Activated effector memory CD4-positive, alpha-beta T cell treated with anti-CD3 and anti-CD28 coated beads, Interleukin-2, amount 50 U/mL, for 16 hours (primary cell): ENCODE measurements around the gene MPIG6B.

ENCODE experiments used
- DNase-seq: peaks from one replicate; pipeline ENCODE4 v3.0.0-alpha.2; 2020

Gene MPIG6B

DNA sequence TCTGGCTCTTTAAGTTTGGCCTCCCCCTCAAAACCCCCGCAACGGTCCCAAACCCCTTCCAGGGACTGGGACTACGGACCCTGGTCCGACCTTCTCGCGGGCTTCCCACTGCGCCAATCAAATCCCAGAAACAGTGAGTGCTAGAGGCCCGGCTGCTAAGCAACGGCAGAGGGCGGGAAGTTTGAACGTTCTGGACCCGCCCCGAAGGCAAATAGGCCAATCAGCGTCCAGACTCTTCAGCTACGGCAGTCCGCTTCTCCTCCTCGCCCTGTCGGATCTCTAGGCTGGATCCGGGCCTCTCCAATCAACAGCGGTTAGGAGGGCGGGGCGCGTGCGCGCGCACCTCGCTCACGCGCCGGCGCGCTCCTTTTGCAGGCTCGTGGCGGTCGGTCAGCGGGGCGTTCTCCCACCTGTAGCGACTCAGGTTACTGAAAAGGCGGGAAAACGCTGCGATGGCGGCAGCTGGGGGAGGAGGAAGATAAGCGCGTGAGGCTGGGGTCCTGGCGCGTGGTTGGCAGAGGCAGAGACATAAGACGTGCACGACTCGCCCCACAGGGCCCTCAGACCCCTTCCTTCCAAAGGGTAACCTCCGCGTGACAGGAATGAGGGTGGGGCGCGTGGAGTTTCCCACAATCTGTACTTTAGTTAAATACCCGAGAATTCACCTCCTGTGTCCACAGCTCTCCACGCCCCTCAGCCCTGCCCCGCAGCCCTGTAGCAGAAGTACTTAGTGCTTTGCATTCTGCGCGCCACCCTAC, 16.6 kb downstream of the MPIG6B start, which contains the start of gene MSH5:
Gene MSH5, plus strand, starts transcription at position 367 of the 758 bp plus-strand sequence. CDS start 462 bp downstream, outside the sequence.
- DNase-seq = peak; percentile 98

DNA sequence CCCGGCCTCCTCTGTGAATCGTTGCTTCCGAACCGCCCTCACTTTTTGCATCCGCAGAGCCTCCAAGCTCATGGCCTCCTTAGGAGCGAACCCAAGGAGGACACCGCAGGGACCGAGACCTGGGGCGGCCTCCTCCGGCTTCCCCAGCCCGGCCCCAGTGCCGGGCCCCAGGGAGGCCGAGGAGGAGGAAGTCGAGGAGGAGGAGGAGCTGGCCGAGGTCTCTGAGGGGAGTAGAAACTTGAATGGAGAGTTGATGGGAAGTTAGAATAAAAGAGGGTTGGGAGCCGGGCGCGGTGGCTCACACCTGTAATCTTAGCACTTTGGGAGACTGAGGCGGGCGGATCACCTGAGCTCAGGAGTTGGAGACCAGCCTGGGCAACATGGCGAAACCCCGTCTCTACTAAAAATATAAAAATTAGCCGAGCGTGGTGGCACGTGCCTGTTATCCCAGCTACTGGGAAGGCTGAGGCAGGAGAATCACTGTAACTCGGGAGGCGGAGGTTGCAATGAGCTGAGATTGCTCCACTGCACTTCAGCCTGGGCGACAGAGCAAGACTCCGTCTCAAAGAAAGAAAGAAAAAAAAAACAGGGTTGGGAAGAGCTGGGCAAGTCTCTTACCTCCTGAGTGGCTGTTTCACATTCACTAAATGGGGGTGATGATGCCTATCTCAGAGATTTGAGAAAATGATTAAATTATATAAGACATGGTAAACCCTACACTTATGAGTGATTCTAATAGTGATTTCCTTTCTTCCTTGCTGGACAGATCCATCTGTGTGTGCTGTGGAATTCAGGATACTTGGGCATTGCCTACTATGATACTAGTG, 17.4 kb downstream of the MPIG6B start:
- DNase-seq = no peak

DNA sequence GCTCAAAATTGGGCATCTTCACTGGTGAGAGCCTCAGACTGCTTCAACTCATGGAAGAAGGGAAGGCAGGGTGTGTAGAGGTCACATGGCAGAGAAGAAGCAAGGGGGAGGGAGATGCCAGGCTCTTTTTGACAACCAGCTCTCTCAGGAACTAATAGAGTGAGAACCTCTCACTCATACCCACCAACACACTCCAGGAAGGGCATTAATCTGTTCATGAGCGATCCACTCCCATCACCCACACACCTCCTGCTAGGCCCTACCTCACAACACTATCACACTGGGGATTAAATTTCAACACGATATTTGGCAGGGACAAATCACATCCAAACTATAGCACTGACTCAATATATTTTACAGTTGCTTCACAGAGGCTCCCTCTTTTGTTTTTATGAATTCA, 18.6 kb downstream of the MPIG6B start:
- no peak for DNase-seq

DNA sequence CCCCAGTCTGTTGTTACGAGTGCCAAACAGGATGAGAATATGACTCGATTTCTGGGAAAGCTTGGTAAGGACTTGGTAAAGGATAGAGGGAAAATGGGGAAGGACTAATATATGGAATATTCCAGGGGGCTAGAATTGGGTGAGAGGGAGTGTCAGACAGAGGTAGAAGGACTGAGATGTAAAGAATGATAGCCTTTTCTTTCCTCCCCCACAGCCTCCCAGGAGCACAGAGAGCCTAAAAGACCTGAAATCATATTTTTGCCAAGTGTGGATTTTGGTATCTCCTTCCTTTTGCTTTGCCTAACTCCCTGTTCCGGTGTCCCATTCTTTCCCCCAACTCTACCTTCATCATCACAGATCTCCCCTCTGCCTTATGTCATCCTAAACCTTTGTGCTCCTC, 19.7 kb downstream of the MPIG6B start:
- no peak for DNase-seq

DNA sequence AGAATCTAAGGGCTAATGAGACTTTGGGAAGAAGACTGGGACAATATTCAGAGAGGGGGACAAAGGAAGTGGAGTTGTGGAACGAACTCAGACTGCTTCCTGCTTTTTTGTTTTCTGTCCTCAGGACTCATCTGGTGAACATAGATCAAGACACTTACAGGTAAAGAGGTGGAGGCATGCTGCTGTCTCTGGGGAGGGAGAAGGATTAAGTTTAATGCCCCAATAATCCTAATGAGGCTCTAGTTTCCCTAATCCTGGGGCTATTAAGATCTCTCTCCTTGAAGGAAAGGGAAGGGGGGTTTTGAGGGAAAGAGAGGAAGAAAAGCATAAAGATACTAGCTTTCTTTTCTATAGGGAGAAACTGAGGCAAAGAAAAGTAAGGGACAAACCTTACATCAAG, 21.2 kb downstream of the MPIG6B start:
- no peak for DNase-seq

DNA sequence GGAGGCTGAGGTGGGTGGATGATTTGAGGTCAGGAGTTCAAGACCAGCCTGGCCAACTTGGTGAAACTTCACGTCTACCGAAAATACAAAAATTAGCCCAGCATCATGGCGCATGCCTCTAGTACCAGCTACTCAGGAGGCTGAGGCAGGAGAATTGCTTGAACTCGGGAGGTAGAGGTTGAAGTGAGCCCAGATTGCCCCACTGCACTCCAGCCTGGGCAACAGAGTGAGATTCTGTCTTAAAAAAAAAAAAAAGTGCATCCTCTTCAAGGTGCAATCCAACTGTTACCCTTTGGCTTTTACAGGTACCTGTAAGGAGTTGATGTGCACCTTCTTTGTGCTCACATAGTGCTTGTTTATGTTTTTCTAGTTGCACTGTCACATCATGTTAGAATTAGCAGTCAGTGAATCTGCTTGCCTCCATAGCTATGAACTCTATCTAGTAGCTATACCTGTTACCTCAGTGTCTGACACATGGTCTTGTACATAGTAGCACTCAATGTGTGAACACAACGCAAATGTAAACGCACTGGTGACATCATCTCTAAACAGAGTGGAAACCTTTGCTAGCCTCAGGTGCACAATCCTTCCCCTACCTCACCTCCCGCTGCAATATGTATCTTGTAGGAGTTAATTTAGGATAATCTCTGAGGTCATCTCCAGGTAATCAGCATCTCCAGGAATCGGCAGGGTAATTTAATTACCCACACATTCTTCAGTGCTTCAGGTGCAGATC, 26.3 kb downstream of the MPIG6B start:
- DNase-seq = no peak

DNA sequence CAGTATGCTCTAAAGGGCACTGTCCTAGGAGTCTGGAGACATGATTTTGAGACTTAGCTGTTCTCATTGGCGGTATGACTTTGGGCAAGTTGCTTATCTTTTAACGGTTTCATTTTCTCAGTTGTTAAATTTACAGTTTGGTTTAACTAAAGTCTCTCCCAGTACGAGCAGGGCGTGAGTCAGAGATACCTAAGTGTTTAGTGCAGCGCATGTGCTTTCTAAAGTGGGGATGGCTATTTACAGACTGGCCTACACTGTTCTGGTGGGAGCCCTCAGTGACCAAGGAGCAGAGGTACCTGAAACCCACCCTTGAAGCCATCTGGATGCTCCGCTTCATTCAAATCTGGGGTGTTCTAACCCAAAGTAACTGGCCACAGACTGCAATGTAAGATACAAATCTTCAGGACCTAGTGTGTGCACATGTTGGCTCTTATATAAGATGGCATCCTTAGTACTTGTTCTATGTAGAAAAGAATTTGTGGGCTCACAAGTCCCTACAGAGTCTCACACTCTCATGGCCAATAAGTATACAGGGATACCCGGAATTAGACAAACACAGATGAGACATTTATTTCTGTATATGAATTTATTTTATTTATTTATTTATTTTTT, 27.3 kb downstream of the MPIG6B start:
- DNase-seq = no peak

DNA sequence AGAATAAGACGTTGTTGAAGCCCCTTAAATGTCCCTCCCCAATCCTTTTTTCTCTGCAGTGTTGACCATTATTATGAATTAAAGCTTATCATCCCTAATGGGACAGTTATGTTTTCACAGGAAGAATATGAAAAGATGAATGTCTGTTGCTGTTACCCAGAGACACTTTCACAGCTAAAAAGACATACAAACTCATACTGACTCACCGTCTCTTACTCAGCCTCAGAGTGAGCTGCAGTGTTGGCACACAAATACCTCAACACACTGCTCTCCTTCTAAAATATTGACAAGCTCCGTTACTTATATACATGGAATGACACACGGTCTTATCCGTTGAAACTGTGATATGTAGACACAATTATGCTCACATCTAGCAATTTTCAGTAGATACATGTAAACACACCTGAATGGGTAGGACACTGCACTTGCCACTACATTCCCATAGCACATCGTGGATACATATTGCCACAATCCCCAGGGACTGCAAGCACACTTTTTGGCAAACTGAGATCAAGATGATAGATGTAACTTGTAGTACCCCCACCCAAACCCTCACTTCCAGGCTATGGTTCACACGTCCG, 29.7 kb downstream of the MPIG6B start:
- DNase-seq = no peak

DNA sequence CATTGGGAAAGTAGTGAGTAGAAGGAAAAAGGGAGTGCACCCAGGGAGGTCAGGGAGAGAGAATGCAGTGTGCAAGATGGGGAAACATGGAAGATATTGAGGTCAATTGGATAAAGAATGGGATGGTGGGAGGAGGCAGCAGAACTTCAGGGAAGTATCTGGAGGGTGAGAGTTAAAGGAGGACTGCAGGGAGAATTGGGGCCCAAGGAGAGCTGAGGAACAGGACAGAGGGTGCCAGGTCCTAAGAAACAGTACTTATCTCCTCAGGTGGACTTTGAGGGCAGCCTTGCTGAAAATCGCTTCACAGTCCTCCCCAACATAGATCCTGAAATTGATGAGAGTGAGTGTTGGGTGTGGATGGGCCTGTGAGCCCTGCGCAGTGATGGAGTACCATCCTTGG, 35.1 kb downstream of the MPIG6B start:
- DNase-seq = no peak

DNA sequence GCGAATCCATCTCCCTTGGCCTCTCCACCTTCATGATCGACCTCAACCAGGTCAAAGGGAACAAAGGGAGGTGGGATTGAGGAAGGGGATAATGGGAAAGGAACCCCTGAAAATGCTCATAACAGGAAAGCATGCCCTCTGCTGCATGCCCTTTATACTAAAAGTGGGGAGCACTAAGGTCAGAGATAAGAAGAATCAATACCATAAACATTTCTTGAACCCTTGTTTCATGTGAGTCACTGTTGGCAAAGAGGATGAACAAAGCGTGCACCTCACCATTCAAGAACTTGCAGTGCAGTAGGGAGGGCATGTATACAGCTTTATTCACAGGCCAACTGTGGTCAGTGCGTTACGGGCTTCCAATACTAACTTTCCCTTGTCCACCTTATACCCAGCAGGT, 37.6 kb downstream of the MPIG6B start:
- DNase-seq = no peak

DNA sequence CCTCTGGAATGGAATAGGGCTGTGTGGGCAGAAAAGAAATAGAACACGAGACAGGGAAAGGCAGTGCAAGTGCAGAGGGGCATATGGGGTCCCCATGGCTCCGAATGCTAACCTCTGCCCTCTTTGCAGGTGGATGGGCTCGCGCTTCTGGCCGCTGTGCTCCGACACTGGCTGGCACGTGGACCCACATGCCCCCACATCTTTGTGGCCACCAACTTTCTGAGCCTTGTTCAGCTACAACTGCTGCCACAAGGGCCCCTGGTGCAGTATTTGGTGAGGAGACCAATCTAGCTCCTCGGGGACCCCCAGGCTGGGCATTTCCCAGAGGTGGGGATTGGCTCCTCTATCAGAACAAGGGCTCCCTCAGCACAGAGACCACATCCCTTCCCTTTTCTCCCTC, 38.2 kb downstream of the MPIG6B start:
- DNase-seq = no peak

DNA sequence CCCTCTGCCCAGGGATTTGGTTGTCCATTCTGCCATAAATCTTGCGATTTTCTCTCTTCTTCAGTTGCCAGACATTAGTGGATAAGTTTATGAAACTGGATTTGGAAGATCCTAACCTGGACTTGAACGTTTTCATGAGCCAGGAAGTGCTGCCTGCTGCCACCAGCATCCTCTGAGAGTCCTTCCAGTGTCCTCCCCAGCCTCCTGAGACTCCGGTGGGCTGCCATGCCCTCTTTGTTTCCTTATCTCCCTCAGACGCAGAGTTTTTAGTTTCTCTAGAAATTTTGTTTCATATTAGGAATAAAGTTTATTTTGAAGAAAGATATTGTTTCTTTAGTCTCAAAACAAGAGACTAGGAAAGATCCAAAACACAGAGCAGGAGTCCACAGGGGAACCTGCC, 39.2 kb downstream of the MPIG6B start, which contains the start of gene SAPCD1:
Gene SAPCD1, plus strand, starts transcription at position 301 of the 400 bp plus-strand sequence. CDS start 399 bp downstream, outside the sequence.
- no peak for DNase-seq

DNA sequence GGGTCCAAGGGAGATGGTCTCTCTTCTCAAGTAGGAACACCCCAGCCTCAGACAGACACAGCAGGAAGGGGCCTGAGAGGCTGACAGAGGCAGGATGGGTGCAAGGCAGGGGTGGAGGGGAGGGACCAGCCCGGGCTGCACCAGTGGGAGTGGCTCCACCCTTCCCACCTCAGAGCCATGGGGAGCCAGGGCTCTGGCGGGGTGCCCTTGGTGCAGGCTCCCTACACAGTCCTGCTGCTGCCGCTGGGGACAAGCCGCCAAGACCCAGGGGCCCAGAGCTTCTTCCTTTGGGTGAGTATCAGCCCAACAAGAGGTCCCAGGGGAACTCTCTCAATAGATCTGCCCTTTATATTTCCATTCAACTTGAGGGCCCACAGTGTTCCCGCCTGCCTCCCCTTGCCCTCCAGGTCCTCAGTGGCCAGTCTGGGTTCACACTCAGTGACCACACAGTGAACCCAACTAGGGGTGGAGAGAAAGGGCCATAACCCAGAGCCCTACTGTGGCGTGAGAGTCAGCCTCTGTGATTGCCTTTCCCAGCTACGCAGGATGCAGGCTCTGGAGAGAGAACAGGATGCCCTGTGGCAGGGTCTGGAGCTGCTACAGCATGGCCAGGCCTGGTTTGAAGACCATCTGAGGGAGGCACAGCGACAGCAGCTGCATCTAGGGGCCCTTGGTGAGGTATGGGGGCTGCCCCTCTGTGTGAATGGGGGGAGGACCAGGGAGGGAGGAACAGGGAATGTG, 39.9 kb downstream of the MPIG6B start:
- DNase-seq = no peak

DNA sequence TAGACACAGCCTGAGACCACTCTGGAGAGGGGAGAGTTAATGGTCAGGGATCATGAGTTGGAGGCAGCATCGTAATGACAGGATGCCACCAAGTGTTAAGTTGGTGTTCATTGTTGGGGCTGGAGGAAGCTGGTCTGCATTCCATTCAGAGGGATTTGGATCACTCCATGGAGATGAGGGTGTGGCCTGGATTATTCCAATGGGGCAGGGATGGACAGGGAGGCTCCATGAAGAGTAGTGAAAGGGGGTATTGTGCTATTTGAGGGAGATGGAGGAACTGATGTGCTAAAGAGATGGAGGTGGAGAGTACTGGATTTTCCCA, 40.4 kb downstream of the MPIG6B start:
- no peak for DNase-seq

DNA sequence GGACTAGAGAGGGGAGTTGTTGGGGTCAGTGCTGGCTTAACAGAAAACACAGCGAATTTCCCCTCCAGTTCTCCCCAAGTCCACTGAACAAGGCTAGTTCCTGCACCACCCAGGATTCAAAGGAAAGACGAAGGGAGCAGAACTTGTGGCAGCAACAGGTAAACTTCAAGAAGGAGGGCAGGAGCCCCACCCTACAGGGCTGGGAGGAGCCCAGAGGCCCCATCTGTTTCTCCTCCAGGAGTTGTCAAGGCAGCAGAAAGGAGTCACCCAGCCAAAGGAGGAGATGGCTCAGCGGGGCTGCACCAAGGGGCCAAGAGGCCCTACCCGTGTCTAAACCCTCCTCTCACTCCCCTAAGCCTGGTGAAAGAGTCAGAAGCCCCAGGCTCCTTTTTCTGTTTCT, 41.0 kb downstream of the MPIG6B start:
- no peak for DNase-seq

DNA sequence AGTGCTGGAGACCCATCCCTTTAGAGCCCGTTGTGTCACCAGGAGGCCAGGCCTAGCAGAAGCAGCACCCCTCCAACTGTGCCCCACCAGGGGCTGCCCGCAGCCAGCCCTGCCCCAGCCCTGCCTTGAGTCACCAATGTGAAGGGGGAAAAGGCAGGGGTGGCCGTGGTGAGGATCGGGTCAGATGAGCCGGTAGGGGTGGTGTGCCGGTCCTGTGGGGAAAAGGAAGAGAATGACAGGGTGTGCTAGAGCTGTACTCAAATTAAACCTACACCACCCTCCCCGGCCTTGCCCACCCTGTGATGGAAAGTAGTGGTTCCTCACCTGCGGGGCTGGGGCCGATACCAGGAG, 42.4 kb downstream of the MPIG6B start:
- no peak for DNase-seq

DNA sequence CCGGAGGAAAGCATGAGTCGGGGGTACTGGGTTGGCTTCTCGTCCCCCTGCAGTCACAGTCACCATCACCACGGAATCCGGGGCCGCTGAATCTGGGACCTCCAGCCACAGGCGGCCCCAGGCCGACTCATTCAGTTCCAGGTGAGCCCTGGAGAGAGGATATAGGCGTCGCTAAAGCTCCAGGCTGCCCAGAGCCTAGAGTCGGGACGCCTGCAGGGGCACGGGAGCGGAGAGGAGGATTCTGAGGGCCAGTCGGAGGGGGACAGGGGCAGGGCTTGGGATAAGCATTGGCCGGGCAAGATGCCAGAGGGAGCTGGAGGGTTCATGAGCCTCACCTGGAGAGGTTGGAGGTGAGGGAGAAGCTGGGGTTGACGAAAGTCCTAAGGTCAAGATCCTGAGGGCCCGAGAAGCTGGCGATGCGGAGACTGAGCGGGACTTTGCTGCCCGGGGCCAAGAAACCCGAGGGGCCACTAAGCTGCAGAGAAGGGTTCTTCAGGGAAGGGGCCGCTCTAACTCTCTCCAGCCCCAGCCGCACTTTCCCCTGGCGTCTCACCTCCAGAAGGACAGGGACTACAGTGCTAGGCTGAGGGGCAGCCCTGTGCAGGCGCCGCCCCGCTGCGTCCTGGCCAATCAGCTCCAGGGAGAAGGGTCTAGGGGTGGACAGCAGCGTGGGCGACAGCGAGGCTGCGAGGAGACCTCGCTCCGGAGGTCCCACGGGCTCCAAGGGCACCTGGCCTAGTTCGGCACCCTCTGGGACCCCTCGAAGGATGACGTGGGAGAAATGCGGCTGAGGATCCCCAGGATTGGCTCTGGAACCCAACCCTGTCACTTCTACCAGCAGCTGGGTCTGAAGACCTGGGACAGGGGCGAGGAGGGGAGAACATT, 43.0 kb downstream of the MPIG6B start:
- no peak for DNase-seq

DNA sequence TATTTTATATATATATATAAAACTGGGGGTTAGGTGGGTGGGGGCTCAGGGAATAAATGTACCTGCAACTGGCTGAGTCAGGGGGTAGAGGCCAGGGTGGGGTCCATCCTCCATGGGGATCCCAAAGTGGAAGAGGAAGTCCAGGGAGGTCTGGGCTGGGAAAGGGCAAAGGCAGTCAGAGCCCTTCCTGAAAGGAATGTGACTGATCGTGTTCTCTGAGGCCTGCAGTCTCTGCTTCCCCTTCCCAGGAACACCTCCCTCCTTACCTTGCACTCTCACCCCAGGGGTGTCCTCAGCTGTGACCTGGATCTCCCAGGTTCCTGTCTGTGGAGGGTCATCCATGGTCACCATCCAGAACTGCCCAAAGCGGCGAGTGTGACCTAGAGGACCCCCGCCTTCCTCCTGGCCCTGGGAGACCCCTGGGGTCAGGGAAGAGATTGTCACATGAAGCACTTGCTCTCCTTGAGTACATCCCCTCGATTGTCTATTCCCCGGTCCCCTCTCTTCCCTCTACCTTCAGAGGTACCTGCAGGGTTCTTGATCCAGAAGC, 44.0 kb downstream of the MPIG6B start:
- DNase-seq = no peak

DNA sequence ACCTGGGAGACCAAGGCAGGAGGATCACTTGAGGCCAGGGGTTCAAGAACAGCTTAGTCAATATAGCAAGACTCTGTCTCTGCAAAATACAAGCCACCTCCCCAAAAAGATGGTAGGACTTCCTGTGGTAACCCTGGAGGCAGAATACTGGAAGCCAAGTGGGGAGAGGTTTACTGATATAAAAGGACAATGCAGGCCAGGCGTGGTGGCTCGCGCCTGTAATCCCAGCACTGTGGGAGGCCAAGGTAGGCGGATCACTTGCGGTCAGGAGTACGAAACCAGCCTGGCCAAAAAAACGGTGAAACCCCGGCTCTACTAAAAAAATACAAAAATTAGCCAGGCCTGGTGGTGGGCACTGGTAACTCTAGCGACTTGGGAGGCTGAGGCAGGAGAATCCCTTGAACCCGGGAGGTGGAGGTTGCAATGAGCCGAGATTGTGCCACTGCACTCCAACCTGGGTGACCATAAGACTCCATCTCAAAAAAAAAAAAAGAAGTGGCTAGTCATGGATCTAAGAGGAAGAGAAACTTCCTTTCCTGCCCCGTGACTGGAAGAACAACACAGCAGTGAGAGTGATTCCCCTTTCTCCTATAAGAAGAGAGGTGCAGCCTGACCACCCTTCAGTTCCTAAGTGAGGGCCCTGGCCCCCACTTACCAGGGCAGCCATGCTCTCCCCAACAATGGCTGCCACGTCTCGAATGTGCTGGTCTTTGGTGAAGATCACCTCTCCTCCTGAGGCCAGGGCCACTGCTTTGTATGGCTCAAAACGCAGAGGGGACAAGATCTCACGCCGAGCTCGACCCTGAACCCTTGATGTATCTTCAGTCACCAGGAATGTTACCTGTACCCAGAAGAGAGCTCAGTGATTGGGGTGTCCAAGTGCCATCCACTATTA, 45.4 kb downstream of the MPIG6B start:
- DNase-seq = no peak
